B cell (primary cell): Measurements from ENCODE around the gene SOCS2.

Experiments
- EZH2 ChIP-seq: IDR thresholded peaks from 2 replicates; pipeline ENCODE4 v1.6.1; 2012; ENCODE audit warnings: borderline replicate concordance, low read depth, mild to moderate bottlenecking, moderate library complexity, low read length; ENCODE audit not compliant: insufficient read depth, poor library complexity, severe bottlenecking
- TF ChIP-seq, protein P1 (sequence below): fragments of 200-600 bp; IDR thresholded peaks from one replicate; pipeline ENCODE4 v1.8.0; 2022; ENCODE audit warnings: antibody characterized with exemption, mild to moderate bottlenecking

- TF ChIP-seq, protein P1, sequence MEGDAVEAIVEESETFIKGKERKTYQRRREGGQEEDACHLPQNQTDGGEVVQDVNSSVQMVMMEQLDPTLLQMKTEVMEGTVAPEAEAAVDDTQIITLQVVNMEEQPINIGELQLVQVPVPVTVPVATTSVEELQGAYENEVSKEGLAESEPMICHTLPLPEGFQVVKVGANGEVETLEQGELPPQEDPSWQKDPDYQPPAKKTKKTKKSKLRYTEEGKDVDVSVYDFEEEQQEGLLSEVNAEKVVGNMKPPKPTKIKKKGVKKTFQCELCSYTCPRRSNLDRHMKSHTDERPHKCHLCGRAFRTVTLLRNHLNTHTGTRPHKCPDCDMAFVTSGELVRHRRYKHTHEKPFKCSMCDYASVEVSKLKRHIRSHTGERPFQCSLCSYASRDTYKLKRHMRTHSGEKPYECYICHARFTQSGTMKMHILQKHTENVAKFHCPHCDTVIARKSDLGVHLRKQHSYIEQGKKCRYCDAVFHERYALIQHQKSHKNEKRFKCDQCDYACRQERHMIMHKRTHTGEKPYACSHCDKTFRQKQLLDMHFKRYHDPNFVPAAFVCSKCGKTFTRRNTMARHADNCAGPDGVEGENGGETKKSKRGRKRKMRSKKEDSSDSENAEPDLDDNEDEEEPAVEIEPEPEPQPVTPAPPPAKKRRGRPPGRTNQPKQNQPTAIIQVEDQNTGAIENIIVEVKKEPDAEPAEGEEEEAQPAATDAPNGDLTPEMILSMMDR, result no peak
- no peak for TF ChIP-seq EZH2
Observed at GRCh38 chr12:93569301-93569655, 3.2 kb upstream of the SOCS2 start.
